A673 (cell line): ENCODE data around the gene EXOC6B.

Experiments used
- EZH2 ChIP-seq: fragments of 200-600 bp; sonication (generic); IDR thresholded peaks from 2 replicates; pipeline ENCODE4 v1.6.1; 2017; ENCODE audit warnings: borderline replicate concordance, low read depth, mild to moderate bottlenecking, mixed read lengths, antibody characterized with exemption, low read length; ENCODE audit not compliant: poor library complexity, severe bottlenecking
- TF ChIP-seq, protein P1 (sequence below): fragments of 300-800, 200-600 bp; sonication (generic); conservative IDR thresholded peaks from 2 replicates; pipeline ENCODE4 v1.5.1; 2017; ENCODE audit warnings: low read depth, mild to moderate bottlenecking, antibody characterized with exemption, low read length, moderate library complexity, mixed read lengths

DNA sequence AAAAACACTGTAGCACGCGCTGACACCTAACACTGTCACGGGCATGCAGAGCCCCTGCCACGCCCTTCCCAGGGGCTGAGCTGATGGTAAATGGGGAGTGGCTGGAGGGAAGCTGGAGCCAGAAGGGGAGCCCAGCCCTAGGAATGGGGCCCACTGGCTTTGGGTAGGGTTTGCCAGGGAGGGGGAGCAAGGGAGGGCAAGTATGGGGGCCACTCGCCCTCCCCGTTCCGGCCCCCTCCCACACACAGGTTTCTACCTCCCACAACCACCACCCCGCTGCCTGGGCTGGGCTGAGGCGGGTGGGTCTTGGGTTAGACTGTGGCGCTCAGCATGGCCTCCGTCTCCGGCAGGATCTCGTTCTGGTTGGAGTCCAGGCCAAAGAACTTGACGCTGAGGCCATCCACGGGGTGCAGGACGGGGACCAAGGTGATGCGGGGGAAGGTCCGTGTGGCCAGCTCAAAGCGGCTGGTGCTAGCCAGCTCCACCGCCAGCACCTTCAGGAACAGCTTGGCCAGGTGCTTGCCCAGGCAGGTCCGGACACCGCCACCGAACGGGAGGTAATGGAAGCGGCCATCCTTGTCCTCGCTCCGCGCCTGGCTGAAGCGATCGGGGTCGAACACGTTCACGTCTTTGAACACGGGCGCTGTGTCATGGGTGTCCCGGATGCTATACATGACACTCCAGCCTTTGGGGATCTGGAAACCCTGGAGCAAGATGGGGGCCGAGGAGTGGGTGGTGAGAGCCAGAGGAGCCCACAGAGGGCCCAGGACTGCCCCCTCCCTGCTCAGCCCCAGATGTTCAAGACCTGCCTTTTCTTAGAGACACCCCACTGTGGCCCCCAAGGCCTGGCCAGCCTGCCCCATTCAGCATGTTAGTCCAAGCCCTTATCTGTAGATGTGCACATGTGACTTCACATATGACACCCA is 693.7 kb downstream of the EXOC6B start:
- TF ChIP-seq, protein P1, sequence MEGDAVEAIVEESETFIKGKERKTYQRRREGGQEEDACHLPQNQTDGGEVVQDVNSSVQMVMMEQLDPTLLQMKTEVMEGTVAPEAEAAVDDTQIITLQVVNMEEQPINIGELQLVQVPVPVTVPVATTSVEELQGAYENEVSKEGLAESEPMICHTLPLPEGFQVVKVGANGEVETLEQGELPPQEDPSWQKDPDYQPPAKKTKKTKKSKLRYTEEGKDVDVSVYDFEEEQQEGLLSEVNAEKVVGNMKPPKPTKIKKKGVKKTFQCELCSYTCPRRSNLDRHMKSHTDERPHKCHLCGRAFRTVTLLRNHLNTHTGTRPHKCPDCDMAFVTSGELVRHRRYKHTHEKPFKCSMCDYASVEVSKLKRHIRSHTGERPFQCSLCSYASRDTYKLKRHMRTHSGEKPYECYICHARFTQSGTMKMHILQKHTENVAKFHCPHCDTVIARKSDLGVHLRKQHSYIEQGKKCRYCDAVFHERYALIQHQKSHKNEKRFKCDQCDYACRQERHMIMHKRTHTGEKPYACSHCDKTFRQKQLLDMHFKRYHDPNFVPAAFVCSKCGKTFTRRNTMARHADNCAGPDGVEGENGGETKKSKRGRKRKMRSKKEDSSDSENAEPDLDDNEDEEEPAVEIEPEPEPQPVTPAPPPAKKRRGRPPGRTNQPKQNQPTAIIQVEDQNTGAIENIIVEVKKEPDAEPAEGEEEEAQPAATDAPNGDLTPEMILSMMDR, result no peak
- TF ChIP-seq EZH2, result no peak
